ENCODE measurements around the gene CUX1. TPM values are rescaled to one million over a fixed set of nuclear protein-coding genes. Genes with fewer than 3 reads are reported as not detected.

Gene CUX1
- total and polyA plus RNA-seq, 2 donors (not counting 1 experiment from before 2014, with no cell fraction given): 10.8 to 86.5 TPM

DNA sequence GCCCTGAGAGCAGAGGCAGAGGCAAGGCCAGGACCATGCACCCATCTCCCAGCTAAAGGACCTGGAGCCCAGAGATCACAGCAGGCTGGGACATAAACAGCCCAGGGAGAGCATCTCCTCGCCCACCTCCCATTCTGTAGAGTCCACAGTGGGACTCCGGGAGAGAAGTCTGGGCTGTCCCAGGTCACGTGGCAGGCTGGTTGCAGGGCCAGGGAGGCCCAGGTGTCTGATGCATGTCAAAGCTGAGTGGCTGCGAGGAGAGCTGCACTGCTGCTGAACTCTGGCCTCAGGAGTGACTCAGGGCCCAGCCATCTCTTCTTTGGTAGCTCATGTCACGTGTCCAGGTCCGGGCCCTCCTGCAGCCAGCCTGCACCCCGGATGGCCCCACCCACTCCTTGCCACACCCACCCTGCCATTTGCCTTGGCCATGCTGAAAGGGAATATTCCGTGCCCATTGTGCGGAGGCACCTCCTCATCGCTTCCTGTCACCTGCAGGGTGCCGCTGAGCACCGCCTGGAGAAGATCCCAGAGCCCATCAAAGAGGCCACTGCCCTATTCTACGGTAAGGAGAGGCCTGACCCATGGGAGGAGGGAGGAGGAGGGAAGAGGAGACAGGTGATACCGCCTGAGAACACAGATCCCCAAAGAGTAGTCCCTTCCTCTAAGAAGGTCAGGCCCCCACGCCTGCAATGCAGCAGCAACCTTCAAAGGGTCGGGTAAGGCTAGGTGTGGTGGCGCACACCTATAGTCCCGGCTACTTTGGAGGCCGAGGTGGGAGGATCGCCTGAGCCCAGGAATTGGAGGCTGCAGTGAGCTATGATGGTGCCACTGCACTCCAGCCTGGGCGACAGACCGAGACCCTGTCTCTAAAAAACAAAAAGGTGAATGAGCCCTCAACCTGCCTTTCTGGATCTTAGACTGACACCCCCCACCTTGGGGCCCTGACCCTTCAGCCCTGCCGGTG is 456.6 kb downstream of the CUX1 start:
- peaks cover 0 to 2% of the 10 kb centered on the region in 2 experiments for H3K36me3 ChIP-seq (replicated peaks in 1 of 2; ENCODE audit: control extremely low read depth in 1 of 2, control insufficient read depth in 1 of 2, extremely low read depth in 1 of 2, insufficient read depth in 2 of 2, low read length in 1 of 2)
- Mint-ChIP-seq H3K27me3 (no peaks in the 10 kb centered on the region), H3K9me3 (ENCODE audit: insufficient read depth) (no peaks in the 10 kb centered on the region), H3K4me1 (peaks cover 2% of the 10 kb centered on the region), H3K4me3 (no peak overlapping the region), H3K27ac (no peak overlapping the region)
- no peak for TF ChIP-seq EZH2 (IDR thresholded peaks at IDR 0.05; ENCODE audit: borderline replicate concordance, insufficient read depth, low read depth, low read length, poor library complexity, severe bottlenecking)
- TF ChIP-seq, protein P1, sequence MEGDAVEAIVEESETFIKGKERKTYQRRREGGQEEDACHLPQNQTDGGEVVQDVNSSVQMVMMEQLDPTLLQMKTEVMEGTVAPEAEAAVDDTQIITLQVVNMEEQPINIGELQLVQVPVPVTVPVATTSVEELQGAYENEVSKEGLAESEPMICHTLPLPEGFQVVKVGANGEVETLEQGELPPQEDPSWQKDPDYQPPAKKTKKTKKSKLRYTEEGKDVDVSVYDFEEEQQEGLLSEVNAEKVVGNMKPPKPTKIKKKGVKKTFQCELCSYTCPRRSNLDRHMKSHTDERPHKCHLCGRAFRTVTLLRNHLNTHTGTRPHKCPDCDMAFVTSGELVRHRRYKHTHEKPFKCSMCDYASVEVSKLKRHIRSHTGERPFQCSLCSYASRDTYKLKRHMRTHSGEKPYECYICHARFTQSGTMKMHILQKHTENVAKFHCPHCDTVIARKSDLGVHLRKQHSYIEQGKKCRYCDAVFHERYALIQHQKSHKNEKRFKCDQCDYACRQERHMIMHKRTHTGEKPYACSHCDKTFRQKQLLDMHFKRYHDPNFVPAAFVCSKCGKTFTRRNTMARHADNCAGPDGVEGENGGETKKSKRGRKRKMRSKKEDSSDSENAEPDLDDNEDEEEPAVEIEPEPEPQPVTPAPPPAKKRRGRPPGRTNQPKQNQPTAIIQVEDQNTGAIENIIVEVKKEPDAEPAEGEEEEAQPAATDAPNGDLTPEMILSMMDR (IDR thresholded peaks at IDR 0.05): no peak
- no peak for DNase-seq
- ATAC-seq (ENCODE audit: low read depth): no peak
- no peak overlapping the region for H3K4me3 ChIP-seq (ENCODE audit: control extremely low read depth in 1 of 5, extremely low read depth in 1 of 5, insufficient read depth in 1 of 5, low read depth in 2 of 5, low read length in 4 of 5)
- no peaks in the 10 kb centered on the region for H4K20me1 ChIP-seq (ENCODE audit: control insufficient read depth, insufficient read depth, low read length, poor library complexity, severe bottlenecking)
- no peak overlapping the region for H3K27ac ChIP-seq (ENCODE audit: low read length in 2 of 2)
- no peak overlapping the region for H3K4me2 ChIP-seq (replicated peaks; ENCODE audit: low read depth, low read length, poor library complexity, severe bottlenecking)
- no peaks in the 10 kb centered on the region for H3K79me2 ChIP-seq (ENCODE audit: control insufficient read depth, insufficient read depth, low read length)
- intact Hi-C loops (cut with micrococcal nuclease): loop anchor here (2.0 kb wide), 1 partner anchor 587 kb away; no protein-coding TSS in a partner anchor
- CTCF ChIA-PET: interaction anchor here (0.6 to 15.7 kb wide), 8 partner anchors 11 to 737 kb away, joined by 3 to 351 read pairs (median 4); partner anchors contain the start of gene PRKRIP1
- peaks cover 0 to 3% of the 10 kb centered on the region in 2 donors for H3K4me1 ChIP-seq (ENCODE audit: control insufficient read depth in 2 of 2, insufficient read depth in 2 of 2, low read length in 2 of 2)
- no peak overlapping the region for H2AFZ ChIP-seq (ENCODE audit: insufficient read depth, low read depth, low read length, poor library complexity, severe bottlenecking)
- 81% methylated on average over 20 of the region's 23 CpGs for WGBS (ENCODE audit: insufficient coverage)
- no peaks in the 10 kb centered on the region for H3K27me3 ChIP-seq (replicated peaks in 1 of 4; ENCODE audit: control extremely low read depth in 1 of 4, control insufficient read depth in 3 of 4, insufficient read depth in 4 of 4, low read length in 3 of 4)
- H3K9me3 ChIP-seq (ENCODE audit: control extremely low read depth in 1 of 3, control insufficient read depth in 2 of 3, insufficient read depth in 1 of 3, low read length in 2 of 3): no peaks in the 10 kb centered on the region
- POLR2A ChIA-PET: no interaction called here
- no peak overlapping the region for H3K9ac ChIP-seq (ENCODE audit: low read length)
